HepG2 (cell line): ENCODE measurements around the gene MYL12B. TPM values are rescaled to one million over a fixed set of nuclear protein-coding genes. Genes with fewer than 3 reads are reported as not detected.

Experiments
- ERF ChIP-seq: IDR thresholded peaks from 2 replicates; pipeline ENCODE4 v1.6.1; 2018; ENCODE audit warnings: missing biosample characterization, missing genetic modification reagents
- MYC ChIP-seq: sonication (generic); formaldehyde crosslinking; IDR thresholded peaks from 2 replicates; pipeline ENCODE4 v1.9.0; 2021; ENCODE audit warnings: missing genetic modification reagents, borderline replicate concordance
- NFE2L2 ChIP-seq: fragments of 150-350 bp; IDR thresholded peaks from 2 replicates; pipeline ENCODE4 v1.6.1; 2014; ENCODE audit warnings: low read length
- NONO ChIP-seq, 2 experiments: fragments of 450-650 bp in 1 of 2; sonication (generic) in 1 of 2; formaldehyde crosslinking in 1 of 2; IDR thresholded peaks in 1 of 2; conservative IDR thresholded peaks in 1 of 2; 2 replicates each; pipeline versions ENCODE4 v1.6.1 to v1.8.0; 2017 to 2022; ENCODE audit warnings: mild to moderate bottlenecking in 1 of 2, missing genetic modification reagents in 1 of 2, moderate library complexity in 1 of 2
- TOPORS ChIP-seq: sonication (generic); formaldehyde crosslinking; IDR thresholded peaks from 2 replicates; pipeline ENCODE4 v1.8.0; 2023; ENCODE audit warnings: mild to moderate bottlenecking, missing genetic modification reagents
- ZBTB2 ChIP-seq: sonication (generic); formaldehyde crosslinking; IDR thresholded peaks from 2 replicates; pipeline ENCODE4 v1.8.0; 2022; ENCODE audit warnings: low read depth, missing genetic modification reagents
- ZHX1 ChIP-seq: sonication (generic); formaldehyde crosslinking; IDR thresholded peaks from 2 replicates; pipeline ENCODE4 v1.8.1; 2022; ENCODE audit warnings: low read depth, mild to moderate bottlenecking, missing genetic modification reagents
- ZNF10 ChIP-seq: sonication (generic); formaldehyde crosslinking; IDR thresholded peaks from 2 replicates; pipeline ENCODE4 v1.4.0; 2020; ENCODE audit warnings: mild to moderate bottlenecking, low read depth, missing genetic modification reagents, borderline replicate concordance
- ZNF318 ChIP-seq: sonication (generic); formaldehyde crosslinking; IDR thresholded peaks from 2 replicates; pipeline ENCODE4 v1.4.0; 2020; ENCODE audit warnings: mild to moderate bottlenecking, missing genetic modification reagents
- polyA plus RNA-seq, 8 experiments: library from polyadenylated mRNA; depleted of rRNA in 3 of 8; stranded (reverse) in 7 of 8; unstranded in 1 of 8; fragments of >200 nt; fragmentation: Illumina TruSeq in 4 of 8; extraction: Trizol in 4 of 8; gene quantifications; 2 replicates each; pipeline versions ENCODE4 v1.2.1 to v1.2.3, GENCODE V29; 2011 to 2016; ENCODE audit warnings: low read depth in 4 of 8, missing spikeins in 1 of 8, mixed read lengths in 1 of 8; ENCODE audit not compliant: insufficient read depth in 1 of 8
- total RNA-seq, 5 experiments: library from RNA; depleted of rRNA; stranded (reverse); fragments of >200 nt; fragmentation: Illumina TruSeq; extraction: Trizol; gene quantifications; 2 replicates each; pipeline ENCODE4 v1.2.3, GENCODE V29; 2016; ENCODE audit warnings: low read depth in 1 of 5
- TF ChIP-seq, protein P1 (sequence below): sonication (generic); formaldehyde crosslinking; IDR thresholded peaks from 2 replicates; pipeline ENCODE4 v1.4.0; 2020; ENCODE audit warnings: missing genetic modification reagents

Gene MYL12B
- total and polyA plus RNA-seq, 2 of the 13 experiments (the other 11 are each of a cell fraction or from before 2014, with no cell fraction given), result 265 to 340 TPM

DNA sequence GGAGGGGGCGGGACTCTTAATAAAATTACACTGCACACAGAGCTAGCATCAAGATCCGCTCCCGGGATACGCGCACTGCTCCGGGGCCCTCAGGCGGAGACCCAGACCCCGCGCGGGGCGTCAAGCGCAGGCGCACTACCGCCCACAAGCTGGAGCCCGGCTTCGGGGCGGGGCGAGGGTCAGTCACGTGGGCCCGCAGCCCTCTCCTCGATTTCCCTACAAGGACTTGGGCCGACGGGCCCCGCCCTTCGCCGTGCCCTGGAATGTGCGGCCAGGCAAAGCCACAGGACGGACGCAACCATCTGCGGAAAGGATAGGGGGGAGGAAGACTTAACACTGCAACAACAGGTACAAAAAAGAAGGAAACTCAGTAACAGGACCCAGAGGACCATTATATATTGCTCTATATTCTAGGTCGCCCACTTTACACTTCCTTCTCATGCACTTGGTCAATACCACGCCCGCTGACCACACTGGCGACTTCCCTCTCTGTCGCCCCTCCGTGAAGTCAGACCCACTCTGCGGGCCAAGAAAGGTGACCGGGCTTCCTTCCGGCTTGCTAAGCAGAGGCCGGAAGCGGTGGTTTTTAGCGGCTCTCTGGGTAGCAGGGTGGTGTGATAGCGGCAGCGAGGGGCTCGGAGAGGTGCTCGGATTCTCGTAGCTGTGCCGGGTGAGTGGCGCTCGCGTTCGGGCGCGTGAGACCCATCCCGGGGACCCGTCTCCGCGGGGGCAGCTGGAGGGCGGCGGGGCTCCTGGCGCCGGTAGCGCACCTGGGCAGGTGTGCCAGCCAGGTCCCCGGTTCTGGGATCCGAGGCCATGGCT, 14.5 kb upstream of the MYL12B start, which contains the start of gene MYL12A (continued):
- TF ChIP-seq ZNF318 (CRISPR knock-in tag) (no peak; the same call in 1 of the 2 replicates), ZNF10 (0 out of 2 replicates have a peak, but pooled peaks have one; percentile 53), MYC (CRISPR knock-in tag) (no peak; the same call in 1 of the 2 replicates), NFE2L2 (no peak), ZBTB2 (no peak), ERF (CRISPR knock-in tag) (peak; percentile 71; the same call in 1 of the 2 replicates), TOPORS (peak; percentile 89), NONO (IDR thresholded peaks at IDR 0.05) (peak; percentile 86; the same call in 1 of the 2 replicates), NONO (CRISPR knock-in tag; conservative IDR thresholded peaks at IDR 0.05) (peak; percentile 77; the same call in 1 of the 2 replicates), ZHX1 (CRISPR knock-in tag) (no peak)
- TF ChIP-seq, protein P1, sequence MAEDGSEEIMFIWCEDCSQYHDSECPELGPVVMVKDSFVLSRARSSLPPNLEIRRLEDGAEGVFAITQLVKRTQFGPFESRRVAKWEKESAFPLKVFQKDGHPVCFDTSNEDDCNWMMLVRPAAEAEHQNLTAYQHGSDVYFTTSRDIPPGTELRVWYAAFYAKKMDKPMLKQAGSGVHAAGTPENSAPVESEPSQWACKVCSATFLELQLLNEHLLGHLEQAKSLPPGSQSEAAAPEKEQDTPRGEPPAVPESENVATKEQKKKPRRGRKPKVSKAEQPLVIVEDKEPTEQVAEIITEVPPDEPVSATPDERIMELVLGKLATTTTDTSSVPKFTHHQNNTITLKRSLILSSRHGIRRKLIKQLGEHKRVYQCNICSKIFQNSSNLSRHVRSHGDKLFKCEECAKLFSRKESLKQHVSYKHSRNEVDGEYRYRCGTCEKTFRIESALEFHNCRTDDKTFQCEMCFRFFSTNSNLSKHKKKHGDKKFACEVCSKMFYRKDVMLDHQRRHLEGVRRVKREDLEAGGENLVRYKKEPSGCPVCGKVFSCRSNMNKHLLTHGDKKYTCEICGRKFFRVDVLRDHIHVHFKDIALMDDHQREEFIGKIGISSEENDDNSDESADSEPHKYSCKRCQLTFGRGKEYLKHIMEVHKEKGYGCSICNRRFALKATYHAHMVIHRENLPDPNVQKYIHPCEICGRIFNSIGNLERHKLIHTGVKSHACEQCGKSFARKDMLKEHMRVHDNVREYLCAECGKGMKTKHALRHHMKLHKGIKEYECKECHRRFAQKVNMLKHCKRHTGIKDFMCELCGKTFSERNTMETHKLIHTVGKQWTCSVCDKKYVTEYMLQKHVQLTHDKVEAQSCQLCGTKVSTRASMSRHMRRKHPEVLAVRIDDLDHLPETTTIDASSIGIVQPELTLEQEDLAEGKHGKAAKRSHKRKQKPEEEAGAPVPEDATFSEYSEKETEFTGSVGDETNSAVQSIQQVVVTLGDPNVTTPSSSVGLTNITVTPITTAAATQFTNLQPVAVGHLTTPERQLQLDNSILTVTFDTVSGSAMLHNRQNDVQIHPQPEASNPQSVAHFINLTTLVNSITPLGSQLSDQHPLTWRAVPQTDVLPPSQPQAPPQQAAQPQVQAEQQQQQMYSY (CRISPR knock-in tag), result 0 out of 2 replicates have a peak, but pooled peaks have one; percentile 29
